Activated naive CD4-positive, alpha-beta T cell treated with anti-CD3 and anti-CD28 coated beads, Interleukin-2, amount 50 U/mL, for 16 hours (primary cell): ENCODE measurements around the gene LRRC15.

Source experiments
- DNase-seq: peaks from one replicate; pipeline ENCODE4 v3.0.0-alpha.2; 2020

The LRRC15 gene

DNA sequence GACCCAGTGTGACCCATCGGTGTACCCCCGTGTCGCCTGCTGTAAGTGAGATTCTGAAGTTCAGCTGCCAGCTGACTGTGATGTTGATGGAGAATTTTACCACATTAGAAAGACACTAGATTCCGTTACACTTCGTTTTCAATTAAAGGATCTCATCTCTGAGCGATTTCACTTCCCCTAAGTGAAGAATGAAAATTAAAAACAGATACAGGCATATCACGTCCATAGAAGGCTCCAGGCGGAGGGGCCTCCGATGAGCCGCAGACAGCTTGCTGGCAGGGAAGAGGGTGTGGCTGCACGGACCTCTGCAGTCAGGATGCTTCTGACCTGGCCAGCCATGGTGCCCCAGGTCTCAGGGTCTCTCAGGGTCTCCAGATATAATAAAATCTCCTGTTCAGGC lies 11.9 kb downstream of the LRRC15 start:
- DNase-seq: no peak

- DNase-seq: no peak
Observed at GRCh38 chr3:194355379-194355778, 14.2 kb downstream of the LRRC15 start.

DNA sequence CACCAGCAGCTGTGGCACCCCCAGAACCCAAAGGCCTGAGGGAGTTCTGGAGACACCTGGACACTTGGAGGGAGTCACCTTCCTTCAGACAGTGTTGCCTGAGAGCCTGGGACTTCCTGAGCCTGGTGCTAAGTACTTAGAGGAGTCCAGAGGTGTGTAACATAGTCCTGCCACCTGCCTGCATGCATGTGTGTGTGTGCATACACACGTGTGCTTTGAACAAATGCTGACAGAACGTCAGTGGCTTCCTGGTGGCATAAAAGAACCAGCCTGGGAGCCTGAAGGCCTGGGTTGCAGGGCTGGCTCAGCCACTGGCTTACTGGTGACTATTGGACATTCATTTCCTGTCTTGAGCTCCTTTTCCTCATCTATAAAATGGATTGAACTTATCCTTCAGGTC lies 15.2 kb downstream of the LRRC15 start:
- no peak for DNase-seq

DNA sequence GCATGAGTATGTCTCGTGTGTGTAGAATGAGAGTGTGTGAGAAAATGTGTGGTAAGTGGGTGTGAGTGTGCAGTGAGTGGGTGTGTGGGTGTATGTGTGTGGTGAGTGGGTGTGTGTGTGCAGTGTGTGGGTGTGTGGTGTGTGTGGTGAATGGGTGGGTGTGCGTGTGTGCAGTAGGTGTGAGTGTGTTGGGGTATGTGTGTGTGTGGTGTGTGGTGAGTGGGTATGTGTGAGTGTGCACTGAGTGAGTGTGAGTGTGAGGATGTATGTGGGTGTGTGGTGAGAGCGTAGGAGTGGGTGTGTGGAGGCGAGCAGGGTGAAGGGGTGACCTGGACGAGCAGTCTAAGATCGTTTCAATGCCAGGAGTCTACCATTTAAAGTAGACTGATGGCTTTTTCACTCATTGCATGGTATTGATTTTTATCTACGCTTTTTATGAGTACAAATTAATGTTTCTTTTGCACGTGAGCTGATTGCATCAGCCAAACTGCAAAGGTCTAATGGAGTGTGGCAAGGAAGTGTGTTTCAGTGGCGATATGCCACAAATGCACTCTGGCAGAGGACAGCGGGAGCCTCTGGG lies 16.8 kb downstream of the LRRC15 start:
- DNase-seq: no peak

DNA sequence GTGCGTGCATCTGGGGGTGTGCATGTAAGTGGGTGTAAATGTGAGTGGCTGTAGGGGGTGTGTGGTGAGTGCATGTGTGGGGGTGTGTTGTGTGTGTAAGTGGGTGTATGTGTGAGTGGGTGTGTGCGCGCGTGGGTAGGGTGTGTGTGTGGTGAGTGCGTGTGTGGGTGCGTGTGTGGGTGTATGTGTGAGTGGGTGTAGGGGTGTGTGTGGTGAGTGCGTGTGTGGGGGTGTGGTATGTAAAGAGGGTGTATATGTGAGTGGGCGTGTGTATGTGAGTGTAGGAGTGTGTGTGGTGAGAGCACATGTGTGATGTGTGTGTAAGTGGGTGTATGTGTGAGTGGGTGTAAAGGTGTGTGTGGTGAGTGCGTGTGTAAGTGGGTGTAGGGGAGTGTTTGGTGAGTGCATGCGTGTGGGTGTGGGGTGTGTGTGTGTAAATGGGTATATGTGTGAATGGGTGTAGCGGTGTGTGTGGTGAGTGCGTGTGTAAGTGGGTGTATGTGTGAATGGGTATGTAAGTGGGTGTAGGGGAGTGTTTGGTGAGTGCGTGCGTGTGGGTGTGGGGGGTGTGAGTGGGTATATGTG lies 17.5 kb downstream of the LRRC15 start:
- no peak for DNase-seq

- DNase-seq: no peak
Observed at GRCh38 chr3:194351080-194351672, 18.4 kb downstream of the LRRC15 start, which contains the start of gene CPN2. Gene CPN2, minus strand, starts transcription at chr3:194351328. Its CDS starts 8,626 bp downstream, at chr3:194342702.

DNA sequence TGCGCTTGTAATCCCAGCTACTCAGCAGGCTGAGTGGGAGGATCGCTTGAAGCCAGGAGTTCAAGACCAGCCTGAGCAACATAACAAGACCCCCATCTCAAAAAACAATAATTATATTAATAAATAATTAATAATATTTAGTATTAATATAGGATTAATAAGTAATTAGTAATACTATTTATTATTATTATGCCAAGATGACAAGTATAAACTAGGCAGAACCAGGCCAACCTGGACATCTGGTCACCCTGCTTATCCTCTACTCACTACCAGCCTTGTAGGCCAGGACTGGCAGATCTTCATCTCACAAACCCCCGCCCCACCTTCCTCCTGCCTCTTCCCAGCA lies 18.8 kb downstream of the LRRC15 start:
- no peak for DNase-seq

DNA sequence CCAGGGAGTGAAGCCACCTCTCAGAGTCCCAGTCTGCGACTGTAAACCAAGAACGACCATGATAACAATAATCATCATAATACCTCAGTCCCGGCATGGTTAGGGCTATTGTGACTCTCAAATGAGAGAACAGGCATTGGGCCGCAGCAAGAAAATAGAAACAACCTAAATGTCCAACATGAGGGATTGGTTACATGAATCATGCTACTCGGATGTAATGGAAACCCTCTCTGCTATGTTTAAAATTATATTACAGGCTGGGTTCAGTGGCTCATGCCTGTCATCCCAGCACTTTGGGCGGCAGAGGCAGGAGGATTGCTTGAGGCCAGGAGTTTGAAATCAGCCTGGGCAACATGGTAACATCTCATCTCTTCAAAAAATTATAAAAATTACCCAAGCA lies 21.2 kb downstream of the LRRC15 start:
- DNase-seq: no peak

DNA sequence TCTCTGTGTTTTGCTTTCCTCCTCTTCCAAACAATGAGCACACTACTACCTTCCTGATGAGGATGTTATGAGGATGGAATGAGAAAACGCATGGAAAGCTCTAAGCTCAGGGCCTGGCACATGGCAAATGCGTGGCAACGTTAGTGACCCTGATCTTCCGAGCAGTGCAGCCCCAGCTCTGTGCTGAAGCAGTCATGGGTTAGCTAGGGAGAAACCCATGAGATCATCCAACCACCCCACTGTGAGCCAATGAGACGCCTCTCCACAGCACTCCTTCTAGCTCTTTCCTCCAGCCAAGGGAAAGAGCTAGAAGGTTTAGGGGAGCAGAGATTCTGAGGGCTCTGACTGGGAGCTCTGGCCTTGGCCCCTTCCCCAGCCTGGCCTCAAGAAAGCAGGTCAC lies 22.9 kb downstream of the LRRC15 start:
- no peak for DNase-seq

- no peak for DNase-seq
Observed at GRCh38 chr3:194346035-194346434, 23.5 kb downstream of the LRRC15 start.

DNA sequence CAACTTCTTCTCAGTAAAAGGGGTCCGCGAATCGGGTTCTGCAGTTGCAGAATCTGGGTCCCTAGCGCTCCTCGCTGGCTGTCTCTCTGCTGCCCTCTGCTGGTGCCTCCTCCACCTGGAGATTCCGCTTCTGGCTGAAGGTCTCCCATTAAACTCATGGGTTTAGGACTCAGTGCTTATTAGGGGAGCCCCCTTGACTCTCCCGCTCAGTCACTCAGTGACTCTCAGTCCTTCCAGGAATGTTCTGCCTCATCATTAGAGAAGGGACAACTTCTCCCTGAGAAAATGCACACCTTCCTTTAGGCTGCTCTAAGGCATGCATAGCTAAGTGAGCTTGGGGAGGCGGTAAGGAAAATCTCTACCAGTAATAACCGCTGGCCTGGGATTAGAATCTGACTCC lies 25.5 kb downstream of the LRRC15 start:
- DNase-seq: peak; percentile 72

GRCh38 chr3:194343561-194343893 lies 26.0 kb downstream of the LRRC15 start:
- DNase-seq: no peak

- no peak for DNase-seq
Observed at GRCh38 chr3:194342861-194343560, 26.5 kb downstream of the LRRC15 start.

- DNase-seq: no peak
Observed at GRCh38 chr3:194340757-194341400, 28.7 kb downstream of the LRRC15 start.

DNA sequence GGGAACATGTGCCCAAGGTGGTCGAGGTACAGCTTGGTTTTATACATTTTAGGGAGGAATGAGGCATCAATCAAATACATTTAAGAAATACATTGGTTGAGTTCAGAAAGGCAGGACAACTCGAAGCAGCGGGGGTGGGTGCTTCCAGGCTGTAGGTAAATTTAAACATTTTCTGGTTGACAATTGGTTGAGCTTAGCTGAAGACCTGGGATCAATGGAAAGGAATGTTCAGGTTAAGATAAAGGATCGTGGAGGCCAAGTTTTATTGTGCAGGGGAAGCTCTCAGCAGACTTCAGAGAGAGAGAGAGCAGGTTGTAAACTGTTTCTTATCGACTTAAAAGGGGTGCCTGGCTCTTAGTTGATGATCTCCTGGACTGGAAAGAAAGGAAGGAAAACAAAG lies 29.7 kb downstream of the LRRC15 start:
- DNase-seq: no peak

- DNase-seq: no peak
Observed at GRCh38 chr3:194339356-194339755, 30.2 kb downstream of the LRRC15 start.

DNA sequence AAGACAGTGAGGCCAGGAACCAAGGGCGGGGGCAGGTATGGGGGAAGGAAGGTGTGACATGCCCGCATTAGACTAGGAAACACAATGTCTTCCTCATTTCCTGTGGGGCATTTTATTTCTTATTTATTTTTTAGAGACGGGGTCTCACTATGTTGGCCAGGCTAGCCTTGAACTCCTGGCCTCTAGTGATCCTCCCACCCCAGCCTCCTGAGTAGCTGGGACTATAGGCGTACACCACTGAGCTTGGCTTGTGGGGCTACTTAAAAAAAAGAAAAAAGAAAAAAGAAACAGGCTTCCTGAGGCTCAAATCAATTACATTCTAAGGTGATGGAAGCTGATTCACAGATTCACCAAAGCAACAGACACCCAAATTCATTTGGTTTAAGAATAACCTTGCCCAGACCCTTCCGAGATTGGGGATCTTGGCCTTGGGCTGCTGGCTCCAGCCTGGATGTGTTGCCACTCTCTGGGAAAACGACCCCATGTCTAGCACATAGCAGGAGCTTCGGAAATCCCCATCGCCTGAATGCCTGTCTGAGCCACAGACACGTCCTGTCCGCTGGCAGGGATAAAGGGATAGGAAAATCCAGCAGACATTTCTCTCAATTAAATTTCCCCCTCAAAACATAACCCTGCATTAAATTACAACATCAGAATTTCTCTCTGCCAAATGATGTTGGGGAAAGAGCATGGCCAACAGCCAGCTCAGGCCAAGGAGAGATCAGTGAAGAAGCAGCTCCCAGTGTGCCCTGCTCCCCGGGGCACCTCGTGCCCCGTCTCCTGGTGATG lies 31.4 kb downstream of the LRRC15 start:
- DNase-seq: no peak

DNA sequence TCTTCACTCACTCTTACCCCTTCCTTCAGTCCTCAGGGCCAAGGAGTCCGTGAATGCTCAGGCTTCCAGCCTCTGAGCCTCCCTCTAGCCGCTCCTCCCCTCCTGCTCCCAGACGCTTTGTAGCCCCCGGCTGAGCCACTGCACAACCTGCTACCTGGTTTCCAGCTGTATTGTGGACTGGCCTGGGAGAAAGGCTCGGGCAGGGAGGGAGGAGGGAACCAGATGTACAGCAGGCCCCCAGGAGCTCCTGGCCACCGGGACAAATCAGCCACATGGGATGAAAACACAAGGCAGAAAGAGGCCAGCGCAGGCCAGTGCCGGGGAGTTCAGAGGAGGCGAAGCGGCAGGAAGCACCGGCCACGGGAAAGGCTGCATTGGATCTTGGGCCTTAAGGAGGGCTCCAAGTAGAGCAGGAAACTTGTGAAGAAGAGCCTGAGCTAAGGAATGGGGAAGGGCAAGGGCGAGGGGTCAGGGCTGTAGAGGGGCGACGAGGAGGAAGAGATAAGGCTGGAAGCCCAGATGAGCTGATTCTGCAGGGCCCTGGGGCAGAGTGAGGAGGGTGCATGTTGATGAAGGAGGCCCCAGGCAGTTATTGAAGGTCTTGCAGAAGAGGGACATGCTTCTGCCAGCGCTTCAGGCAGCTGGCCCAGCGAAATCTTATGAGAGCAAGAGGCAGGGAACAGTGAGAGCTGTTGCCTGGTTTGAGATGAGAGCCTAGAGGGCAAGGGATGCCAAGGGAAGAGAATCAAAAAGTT lies 32.8 kb downstream of the LRRC15 start:
- no peak for DNase-seq

- DNase-seq: no peak
Observed at GRCh38 chr3:194333981-194334320, 35.6 kb downstream of the LRRC15 start.

DNA sequence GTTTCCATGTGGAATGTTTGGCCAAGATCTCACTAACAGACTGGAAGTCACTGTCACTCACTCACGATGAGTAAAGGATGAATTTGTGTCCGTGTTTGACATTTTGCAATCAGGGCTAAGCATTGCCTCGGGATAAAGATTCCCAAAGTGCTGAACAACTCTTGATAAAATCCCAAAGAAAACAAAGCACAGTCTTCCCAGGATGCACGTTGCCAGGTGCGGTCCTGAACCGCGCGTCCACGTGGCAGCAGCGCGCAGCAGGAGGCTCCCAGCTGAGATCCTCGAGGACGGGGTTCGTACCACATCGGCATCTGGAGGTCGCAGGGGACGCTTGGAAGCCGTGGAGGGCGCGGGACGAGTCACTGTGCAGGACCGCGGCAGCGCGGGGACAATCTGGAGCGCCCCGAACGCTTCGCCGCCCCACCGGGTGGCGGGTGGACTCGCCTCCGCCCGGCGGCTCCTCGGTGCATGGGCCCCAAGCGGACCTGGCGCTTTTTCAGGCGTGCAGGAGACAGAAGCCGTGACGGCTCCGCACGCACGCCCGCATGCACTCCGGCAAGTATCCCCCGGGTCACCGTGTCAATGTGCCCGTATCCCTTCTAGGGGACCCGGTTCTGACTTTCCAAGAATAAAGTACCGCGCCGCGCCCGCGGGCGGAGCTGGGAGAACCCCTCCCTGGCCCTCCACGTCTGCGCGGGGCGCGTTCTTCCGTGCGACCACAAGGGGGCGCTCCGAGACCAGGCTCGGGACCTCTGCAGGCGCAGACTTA lies 36.1 kb downstream of the LRRC15 start:
- peak; percentile 88 for DNase-seq

GRCh38 chr3:194332858-194333211 lies 36.7 kb downstream of the LRRC15 start:
- no peak for DNase-seq

GRCh38 chr3:194330579-194330978 lies 39.0 kb downstream of the LRRC15 start:
- DNase-seq: no peak
